ENCODE results near the gene PRDM7.
"Not testable (repeated sequence)": the region's sequence is repeated elsewhere in the genome, so short reads cannot be mapped to it uniquely, and the experiment has no call there.

Gene PRDM7

DNA sequence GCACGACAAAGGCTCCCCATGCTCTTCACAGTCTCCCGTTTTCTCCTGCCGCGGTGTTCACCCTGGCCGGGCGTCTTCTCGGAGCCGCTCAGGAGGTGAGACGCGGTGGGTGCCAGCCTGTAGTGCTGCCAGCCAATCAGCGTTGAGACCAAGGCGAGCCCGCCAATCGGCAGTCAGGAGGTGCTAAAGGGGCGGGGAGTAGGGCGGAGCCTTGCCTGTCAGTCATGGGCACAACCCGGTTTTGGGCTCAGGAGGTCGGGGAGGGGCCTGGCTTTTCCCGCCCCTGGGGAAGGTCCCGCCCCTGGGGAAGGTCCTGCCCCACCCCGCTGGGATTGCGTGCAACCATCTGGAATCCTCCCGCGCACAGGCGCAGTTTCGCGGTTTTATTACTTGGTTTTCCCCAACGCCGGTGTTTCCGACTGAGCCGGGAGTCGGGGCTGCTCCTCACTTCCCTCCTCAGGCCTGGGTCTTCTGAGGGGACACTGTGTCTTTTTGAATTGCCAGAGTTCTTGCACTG lies at the start of gene PRDM7:
Gene PRDM7, minus strand, starts transcription at position 92 of the 517 bp plus-strand sequence. CDS start 1,421 bp downstream, outside the sequence.
- peak; percentile 96 to 97 for DNase-seq

GRCh38 chr16:90121846-90122245 lies 44.7 kb upstream of the PRDM7 start:
- not testable (repeated sequence) for DNase-seq

DNA sequence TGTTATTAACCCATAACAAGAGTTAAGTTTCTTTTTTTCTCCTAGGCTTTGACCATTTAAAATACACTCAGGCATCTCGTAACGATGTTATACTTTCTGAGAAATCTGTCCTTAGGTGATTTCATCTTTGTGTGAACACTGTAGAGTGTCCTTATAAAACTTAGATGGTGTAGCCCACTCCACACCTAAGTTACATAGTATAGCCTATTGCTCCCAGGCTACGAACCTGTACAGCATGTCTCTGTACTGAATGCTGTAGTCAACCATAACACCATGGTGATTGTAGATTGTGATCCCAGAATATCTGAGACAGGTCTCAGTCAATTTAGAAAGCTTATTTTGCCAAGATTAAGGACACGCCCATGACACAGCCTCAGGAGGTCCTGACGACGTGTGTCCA lies 30.5 kb upstream of the PRDM7 start:
- DNase-seq: not testable (repeated sequence)

DNA sequence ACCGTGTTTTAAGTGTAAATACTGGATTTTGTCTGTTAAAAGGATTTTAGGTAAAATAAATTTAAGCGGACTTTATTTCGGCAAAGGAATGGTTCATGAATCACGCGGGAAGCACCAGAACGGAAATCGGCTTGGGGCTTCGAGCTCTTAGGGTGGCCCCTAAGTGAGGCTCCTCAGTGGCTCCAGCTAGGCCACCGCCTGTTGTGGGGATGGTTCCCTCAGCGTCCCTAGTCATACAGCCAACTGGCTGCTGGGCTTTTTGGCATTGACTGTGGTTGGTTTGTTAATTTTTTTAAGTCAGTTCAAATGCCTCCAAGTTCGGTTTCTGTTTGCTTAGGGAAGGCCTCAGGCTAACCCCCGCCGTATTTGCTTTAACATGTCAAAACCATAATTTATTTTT lies 29.9 kb upstream of the PRDM7 start:
- DNase-seq: not testable (repeated sequence)

DNA sequence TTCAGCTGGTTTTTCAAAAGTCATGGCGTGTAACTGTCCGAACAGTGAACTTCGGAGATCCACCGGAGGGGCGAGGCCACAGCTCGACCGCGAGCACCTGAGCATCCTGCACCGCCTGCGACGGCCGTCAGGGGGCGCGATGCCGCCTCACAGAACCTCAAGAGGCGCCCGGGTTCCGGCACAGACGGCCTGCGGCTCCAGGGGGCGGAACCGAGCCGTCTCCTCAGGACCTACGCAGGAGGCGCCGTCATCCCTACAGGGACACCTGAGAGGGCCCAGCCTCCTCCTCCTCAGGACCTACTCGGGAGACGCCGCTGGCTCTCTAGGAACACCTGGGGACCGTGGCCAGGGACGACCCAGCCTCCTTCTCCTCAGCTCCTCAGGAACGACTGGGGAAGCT lies 29.1 kb upstream of the PRDM7 start:
- DNase-seq: peak; percentile 46 to 61

DNA sequence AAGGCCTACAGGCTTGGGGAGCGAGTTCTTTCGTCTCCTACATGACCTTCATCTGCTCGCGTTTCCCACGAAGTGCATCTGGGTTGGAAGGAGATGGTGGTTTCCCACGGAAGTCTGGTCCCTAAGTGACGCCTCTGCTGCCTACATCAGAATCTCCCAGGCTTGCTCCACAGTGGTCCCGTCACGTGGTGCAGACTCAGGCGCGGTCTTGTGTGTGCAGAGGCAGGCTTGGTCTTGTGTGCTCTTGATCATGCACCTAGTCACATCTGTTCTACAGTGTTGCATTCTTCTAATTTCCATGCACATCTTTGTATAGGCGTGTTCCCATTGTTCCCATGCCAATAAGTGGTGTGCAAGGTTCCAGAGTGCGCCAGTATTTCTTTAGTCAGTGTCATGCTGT lies 27.6 kb upstream of the PRDM7 start:
- DNase-seq: not testable (repeated sequence)

- DNase-seq: not testable (repeated sequence)
These were observed 25.2 kb upstream of the PRDM7 start for GRCh38 chr16:90102086-90102884.

GRCh38 chr16:90101332-90101731 lies 24.2 kb upstream of the PRDM7 start:
- DNase-seq: not testable (repeated sequence)

DNA sequence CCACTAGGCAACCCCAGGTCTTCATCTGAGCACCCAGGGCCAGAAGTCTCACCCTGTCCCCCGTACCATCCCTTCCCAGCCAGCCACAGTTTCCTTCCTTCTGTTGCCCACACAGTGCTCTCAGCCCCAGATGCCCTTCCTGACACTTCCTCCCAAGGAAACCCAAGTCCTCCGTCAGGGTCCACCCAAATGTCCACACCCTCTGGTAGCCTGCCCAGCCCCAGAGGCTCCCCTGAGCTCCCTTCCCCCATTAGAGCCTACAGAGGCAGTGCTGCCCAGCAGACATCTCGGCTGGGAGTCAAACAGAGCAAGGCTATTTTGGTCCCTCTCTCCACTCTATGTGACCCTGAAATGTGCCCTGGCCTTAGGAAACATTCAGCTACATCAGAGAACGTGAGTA lies 23.7 kb upstream of the PRDM7 start:
- DNase-seq: not testable (repeated sequence)

- not testable (repeated sequence) for DNase-seq
These were observed 23.1 kb upstream of the PRDM7 start for GRCh38 chr16:90100229-90100628.

DNA sequence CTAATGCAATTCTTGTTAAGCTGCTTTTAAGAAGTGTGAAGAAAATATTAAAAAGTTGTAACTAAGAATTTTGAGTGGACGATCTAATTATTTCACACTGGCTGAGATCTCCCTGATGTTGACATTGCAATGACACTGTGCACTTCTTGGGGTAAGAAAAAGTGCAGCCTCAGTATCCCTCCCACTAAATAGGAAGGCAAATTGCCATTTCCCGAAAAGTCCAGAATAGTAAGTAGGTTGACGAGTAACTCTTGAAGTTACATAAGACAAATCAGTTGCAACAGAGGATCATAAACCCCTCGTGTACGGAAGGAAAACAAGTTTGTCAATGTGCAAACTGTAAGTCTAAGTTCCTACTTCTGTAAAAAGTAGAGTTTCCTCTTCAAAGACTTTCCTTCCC lies 21.8 kb upstream of the PRDM7 start:
- DNase-seq: not testable (repeated sequence)

GRCh38 chr16:90097010-90097684 lies 20.0 kb upstream of the PRDM7 start:
- DNase-seq: not testable (repeated sequence)

GRCh38 chr16:90094791-90095190 lies 17.7 kb upstream of the PRDM7 start:
- DNase-seq: not testable (repeated sequence)

- DNase-seq: not testable (repeated sequence)
These were observed 17.2 kb upstream of the PRDM7 start for GRCh38 chr16:90094296-90094695.

DNA sequence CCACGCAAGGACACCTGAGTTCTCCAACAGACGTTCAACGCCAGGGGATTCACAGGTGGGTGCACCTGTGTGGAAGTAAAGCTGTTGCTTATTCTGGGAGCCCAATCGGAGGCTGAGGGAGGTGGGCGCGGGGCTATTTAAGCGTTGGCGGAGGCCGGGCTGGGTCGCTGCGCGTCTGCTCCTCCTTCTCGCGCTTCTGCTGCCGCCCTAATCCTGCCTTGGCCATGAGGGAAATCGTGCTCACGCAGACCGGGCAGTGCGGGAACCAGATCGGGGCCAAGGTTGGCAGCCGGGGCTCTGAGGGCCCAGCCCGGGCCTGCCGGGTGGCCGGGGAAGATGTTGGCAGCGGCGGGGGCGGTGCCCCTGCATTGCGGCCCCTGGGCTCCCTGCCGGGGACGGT lies 16.7 kb upstream of the PRDM7 start:
- not testable (repeated sequence) for DNase-seq

DNA sequence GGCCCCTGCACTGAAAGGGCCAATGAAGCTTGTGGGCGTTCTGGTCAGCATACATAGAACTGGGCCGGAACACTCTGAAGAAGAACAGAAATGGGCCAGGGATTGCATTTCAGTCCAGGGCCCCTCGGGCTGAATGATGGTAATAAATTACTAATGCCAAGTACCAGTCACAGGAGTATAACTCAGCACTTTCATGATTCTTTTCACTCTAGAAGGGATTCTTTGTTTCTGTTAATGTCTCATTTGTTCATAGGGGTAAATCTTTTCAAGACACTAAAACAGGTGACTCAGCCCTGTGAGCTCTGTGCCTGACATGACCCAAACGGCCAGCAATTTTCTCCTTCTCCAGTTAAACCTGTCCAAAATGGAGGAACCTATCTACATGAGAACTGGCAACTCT lies 15.7 kb upstream of the PRDM7 start:
- not testable (repeated sequence) for DNase-seq

GRCh38 chr16:90084215-90084950 lies 7.3 kb upstream of the PRDM7 start:
- no peak for DNase-seq

GRCh38 chr16:90083139-90083538 lies 6.0 kb upstream of the PRDM7 start:
- DNase-seq: no peak

DNA sequence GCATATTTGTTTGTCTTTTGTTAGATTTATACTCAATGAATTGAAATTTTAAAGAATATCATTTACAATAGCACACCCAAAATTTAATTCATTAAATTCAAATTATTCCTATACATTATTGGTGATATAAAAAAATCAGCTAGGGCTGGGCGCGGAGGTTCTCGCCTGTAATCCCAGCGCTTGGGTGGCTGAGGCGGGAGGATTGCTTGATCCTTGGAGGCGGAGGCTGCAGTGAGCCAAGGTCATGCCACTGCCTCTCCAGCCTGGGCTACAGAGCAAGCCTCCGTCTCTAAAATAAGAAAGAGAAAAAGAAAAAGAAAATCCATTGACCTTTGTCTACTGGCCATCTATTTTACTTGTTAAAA lies 4.5 kb upstream of the PRDM7 start:
- no peak for DNase-seq

- DNase-seq: no peak
These were observed 1.4 kb upstream of the PRDM7 start for GRCh38 chr16:90078579-90078895.

DNA sequence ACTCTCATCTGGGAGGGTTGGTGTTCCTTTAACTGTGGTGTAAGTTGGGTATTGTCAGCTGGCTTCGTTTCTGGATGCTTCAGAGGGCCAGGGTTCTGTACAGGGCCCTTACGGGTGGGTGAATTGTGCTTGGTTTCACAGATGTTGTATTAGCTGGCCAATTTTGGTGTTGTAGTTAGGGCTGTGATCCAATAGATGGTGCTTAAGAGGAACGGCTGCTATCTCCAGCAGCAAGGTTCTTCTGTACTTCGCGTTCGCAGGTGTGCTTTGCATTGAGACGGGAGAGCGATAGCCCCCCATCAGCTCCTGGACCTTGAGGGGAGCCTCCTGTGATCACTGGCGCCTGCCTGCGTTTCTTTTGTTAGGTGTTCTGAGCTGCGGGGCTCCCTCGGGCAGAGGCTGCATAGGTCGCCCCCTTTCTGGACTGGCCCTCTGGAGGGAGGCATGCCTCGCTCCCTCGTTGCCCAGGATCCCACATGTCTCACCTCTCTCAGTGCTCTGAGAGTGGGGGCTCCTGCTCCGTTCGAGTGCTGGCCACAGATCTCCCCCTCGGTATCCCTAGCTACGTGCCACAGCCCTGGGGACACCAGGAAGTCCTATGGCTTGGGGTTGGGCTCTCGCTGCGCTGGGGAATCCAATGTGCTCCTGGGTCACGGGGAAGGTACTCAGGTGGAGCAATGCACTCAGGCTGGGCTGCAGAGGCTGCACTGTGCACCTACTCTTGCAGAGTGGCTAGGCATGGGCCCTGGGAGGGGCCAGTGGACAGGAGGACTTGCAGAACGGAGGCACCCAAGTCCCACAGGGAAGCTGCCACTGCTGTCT lies 837 bp upstream of the PRDM7 start:
- DNase-seq: no peak

- no peak for DNase-seq
These were observed 4.6 kb downstream of the PRDM7 start for GRCh38 chr16:90072442-90073105.
